Hematopoietic multipotent progenitor cell treated with erythropoietin and hydrocortisone succinate and interleukin-3 and kit ligand, for 15 days (in vitro differentiated cells): ENCODE results near the gene ECE2.
"Not testable (repeated sequence)": the region's sequence is repeated elsewhere in the genome, so short reads cannot be mapped to it uniquely, and the experiment has no call there.

Experiments
- DNase-seq: peaks from one replicate; pipeline ENCODE4 v3.0.0-alpha.2; 2015; ENCODE audit warnings: low spot score

Gene ECE2

GRCh38 chr3:184267249-184267648 lies 8.6 kb upstream of the ECE2 start:
- not testable (repeated sequence) for DNase-seq

DNA sequence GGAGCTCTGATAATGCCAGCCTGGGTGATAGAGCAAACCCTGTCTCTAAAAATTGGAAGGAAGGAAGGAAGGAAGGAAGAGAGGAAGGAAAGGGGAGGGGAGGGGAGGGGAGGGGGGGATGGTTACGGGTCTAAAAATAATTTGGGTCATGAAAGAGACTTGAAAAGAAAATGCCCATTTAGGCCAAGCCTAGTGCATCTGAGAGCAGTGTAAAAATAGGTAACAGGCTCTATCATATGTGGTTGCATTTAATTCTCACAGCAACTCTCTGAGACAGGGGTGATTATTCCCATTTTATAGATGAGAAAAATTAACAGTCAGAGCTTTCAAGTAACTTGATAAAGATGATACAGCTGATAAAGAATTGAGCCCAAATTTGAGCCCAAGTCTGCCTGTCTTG lies 3.6 kb upstream of the ECE2 start:
- no peak for DNase-seq

DNA sequence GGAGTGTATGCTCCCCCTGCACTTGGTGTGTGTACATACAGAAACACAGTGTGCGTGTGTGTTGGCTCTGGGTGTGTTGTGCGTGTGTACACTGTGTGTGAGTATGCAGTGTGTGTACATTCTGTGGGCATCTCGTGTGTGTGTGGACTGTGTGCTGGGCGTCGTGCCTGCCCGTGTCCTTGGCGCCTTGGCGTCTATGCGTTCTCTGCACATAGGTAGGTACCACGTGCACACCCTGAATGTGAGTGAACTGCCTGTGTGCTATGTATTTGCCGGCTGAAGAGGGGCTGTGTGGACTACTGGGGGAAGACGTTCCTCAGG lies 481 bp upstream of the ECE2 start:
- no peak for DNase-seq

GRCh38 chr3:184277366-184277765 lies 1.5 kb downstream of the ECE2 start:
- no peak for DNase-seq

GRCh38 chr3:184282941-184283340 lies 7.1 kb downstream of the ECE2 start:
- DNase-seq = no peak

DNA sequence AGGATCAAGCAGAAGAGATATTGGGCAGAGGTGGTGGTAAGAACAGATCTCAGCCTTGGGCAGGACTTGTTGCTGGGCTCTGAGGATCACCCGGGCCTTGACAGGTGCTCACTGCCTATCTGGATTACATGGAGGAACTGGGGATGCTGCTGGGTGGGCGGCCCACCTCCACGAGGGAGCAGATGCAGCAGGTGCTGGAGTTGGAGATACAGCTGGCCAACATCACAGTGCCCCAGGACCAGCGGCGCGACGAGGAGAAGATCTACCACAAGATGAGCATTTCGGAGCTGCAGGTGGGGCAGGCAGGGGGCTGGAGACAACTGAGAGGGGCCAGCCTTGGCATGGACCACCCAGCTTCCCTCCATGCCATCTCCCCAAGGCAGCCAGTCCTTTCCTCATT lies 7.9 kb downstream of the ECE2 start:
- DNase-seq = no peak

DNA sequence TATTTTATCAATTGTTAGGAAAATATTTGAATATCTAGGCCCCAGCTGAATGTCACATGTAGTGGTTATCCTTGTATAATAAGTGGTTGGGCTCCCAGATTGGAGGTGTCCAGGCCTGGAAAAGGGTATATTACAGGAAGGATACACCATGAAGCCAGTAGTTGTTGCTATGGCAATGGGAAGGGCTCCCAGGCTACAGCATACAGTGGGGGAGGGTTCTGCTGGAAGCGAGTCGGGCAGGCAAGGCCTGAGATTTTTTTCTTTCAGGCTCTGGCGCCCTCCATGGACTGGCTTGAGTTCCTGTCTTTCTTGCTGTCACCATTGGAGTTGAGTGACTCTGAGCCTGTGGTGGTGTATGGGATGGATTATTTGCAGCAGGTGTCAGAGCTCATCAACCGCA lies 8.9 kb downstream of the ECE2 start:
- no peak for DNase-seq

GRCh38 chr3:184289426-184289938 lies 13.7 kb downstream of the ECE2 start:
- DNase-seq = peak; percentile 58

GRCh38 chr3:184290331-184290730 lies 14.5 kb downstream of the ECE2 start:
- DNase-seq = no peak

DNA sequence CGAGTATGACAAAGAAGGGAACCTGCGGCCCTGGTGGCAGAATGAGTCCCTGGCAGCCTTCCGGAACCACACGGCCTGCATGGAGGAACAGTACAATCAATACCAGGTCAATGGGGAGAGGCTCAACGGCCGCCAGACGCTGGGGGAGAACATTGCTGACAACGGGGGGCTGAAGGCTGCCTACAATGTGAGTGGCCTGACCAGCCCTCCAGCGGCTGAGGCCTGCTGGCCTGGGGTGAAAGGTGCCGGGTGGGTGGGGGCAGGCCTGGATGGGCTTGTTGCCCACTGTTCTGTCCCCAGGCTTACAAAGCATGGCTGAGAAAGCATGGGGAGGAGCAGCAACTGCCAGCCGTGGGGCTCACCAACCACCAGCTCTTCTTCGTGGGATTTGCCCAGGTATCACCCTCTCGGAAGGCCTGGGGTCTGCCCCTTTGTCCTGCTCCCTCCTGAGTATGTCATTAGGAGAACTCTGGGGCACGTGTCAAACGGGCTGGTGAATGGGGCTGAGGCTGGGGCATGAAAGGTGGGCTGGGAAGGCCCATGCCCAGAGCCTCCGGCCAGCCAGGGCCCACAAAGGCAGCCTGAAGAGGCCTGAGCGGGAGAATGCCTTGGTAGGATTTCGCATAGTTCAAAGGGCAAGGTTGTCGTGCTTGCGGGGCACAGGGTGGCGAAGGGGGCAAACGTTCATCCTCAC lies 15.4 kb downstream of the ECE2 start:
- DNase-seq = no peak

- DNase-seq = no peak
Observed at GRCh38 chr3:184291738-184292445, 16.1 kb downstream of the ECE2 start.

DNA sequence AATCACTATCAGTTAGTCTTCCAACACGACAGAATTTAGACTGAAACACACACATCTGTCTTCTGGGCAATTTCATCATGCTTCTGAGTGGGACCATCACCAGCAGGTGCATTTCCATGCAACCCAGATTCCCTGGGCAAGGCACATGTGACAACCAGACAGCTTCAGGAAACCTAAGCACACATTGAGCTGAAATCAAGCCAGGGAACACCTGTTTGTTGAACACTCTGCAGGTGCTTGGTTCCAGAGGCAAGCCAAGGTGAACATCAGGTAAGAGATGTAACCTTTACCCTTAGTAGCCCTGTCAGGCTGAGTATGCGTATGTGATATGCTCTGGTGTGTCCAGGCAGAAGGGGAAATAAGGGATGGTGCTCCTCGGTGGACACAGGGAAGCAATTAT lies 19.9 kb downstream of the ECE2 start:
- no peak for DNase-seq

- DNase-seq = no peak
Observed at GRCh38 chr3:184296616-184297015, 20.8 kb downstream of the ECE2 start.

GRCh38 chr3:184298759-184299487 lies 23.1 kb downstream of the ECE2 start, which contains the start of gene PSMD2:
Gene PSMD2, plus strand, starts transcription at chr3:184299241. Its CDS starts 26 bp downstream, at chr3:184299267.
- peak; percentile 95 for DNase-seq

DNA sequence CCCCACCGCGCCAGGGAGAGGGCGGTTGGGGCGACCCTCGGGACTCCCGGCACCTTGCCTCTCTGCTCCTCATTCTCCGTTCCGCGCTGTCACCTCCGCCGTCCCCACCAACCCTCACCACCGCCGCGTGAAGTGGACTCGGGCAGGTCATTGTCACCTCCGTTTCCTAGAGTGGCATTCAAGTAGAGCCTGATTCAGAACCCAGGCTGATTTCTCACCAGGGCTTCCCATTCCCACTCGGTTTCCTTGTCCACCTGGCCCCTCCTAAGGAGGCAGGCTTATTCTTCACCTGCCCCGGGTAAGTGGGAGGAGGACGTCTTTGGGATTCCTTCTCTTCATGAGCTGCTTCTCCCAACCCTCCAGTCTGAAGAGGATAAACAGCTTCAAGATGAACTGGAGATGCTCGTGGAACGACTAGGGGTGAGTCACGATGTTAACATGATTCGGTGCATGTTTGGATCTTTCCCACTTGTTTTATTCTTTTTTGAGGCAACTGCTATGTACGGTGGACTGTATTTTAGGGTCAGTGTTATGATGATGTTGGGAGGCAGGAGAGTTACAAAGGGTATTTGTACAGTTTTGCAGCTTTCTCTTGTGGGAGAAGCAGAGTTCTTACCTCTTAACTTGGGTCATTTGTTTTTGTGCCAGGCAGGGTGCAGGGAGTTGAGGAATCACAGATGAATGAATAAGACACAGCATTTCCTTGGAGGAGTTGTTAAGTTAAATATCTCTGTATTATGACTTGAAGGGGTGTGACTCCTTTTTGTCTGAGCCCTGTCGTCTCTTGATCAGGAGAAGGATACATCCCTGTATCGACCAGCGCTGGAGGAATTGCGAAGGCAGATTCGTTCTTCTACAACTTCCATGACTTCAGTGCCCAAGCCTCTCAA lies 23.9 kb downstream of the ECE2 start:
- peak; percentile 34 for DNase-seq

DNA sequence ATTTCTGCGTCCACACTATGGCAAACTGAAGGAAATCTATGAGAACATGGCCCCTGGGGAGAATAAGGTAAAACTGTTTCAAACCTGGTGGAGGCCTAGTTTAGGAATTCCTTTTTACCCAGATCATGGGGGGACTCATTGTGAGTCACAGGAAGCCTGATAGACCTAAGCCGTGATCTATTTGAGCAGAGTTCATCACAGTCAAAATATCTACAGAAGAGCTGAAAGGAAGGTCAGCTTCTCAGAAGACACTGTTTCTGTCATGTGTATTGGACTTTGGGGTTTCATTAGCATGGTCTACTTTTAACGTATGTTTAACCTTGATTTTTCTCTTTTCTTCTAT lies 24.5 kb downstream of the ECE2 start:
- no peak for DNase-seq

- DNase-seq = peak; percentile 73
Observed at GRCh38 chr3:184305577-184305976, 29.8 kb downstream of the ECE2 start.

DNA sequence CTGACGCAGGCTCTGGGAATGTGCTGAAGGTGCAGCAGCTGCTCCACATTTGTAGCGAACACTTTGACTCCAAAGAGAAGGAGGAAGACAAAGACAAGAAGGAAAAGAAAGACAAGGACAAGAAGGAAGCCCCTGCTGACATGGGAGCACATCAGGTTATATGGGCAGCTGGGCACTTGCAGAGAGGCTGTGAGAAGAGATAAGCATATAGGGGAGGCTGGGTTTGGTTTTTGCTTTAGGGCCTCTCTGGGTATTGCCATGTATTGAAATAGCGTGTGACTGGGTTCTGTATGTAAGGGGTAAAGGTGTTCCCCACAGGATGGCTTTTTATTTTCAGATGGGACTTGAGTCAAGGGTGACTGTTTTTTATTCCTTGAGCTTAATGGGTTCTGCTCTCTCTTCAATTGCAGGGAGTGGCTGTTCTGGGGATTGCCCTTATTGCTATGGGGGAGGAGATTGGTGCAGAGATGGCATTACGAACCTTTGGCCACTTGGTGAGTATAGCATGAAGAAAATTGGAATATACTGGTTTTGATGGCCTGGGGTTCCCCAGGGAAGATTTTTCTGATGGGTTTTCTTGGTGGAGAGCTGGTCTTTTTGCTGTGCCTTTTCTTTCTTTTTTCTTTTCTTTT lies 30.6 kb downstream of the ECE2 start:
- peak; percentile 78 for DNase-seq

DNA sequence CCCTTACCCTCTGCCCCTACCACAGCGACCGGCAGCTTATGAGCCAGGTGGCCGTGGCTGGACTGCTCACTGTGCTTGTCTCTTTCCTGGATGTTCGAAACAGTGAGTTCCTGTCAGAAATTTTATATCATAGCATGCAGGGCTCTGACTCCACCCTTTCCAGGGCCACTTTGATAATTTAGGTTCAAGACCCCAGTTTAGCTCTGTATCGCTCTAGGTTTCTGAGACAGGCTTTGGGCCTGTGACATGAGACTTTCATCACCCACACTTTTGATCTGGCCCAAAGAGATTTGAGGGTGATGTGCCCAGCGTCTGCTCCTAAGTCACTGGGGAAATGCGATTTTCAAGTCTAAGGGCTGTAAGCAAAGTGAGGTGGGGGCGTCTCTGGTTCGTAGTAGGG lies 32.1 kb downstream of the ECE2 start:
- DNase-seq = peak; percentile 66

DNA sequence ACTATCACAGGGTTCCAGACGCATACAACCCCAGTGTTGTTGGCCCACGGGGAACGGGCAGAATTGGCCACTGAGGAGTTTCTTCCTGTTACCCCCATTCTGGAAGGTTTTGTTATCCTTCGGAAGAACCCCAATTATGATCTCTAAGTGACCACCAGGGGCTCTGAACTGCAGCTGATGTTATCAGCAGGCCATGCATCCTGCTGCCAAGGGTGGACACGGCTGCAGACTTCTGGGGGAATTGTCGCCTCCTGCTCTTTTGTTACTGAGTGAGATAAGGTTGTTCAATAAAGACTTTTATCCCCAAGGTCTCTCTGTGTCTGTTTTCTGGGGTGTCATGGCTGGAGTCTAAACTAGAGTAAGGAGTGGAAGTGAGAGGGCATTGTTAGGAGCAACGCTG lies 32.9 kb downstream of the ECE2 start:
- DNase-seq = peak; percentile 21

GRCh38 chr3:184311633-184312032 lies 35.8 kb downstream of the ECE2 start:
- DNase-seq = no peak

DNA sequence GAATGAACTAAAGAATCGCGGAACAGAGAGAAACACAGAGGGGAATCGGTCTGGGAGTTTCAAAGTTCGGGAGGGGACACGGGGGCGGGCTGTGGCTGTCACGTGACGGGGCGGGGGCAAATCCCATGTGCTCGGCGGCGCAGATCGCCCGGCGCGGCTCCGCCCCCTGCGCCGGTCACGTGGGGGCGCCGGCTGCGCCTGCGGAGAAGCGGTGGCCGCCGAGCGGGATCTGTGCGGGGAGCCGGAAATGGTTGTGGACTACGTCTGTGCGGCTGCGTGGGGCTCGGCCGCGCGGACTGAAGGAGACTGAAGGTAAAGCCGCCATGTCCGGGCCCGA lies 38.5 kb downstream of the ECE2 start, which contains the start of gene EIF4G1:
TSS of gene EIF4G1 (plus strand) at position 244 of the 337 bp plus-strand sequence. CDS start 1,191 bp downstream, outside the sequence.
- DNase-seq = peak; percentile 94
